GM19455 (cell line): ENCODE measurements around the gene SRGAP1.

Source experiments
- ATAC-seq: cut with Tn5 transposase; IDR thresholded peaks from one replicate; pipeline ENCODE4 v1.9.1; 2021; ENCODE audit not compliant: unreplicated experiment

The SRGAP1 gene

GRCh38 chr12:64081008-64081404 is 236.5 kb downstream of the SRGAP1 start:
- no peak for ATAC-seq

DNA sequence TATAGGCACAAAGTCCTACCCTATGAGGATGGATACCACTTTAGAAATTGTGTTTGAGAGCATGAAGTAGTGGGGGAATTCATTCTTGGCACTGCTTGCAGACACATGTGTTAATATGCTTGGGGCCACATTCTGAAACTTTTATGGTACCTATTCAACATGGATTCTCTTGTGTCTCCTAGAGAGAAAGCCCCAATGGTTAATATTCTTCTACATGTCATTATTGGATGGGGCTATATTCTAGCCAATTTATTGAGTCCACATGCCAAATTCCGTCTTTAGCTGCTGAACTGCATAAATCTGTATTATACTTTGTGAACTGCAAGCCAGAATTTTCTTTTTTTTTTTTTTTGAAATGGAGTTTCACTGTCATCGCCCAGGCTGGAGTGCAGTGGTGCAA is 237.6 kb downstream of the SRGAP1 start:
- no peak for ATAC-seq

GRCh38 chr12:64082866-64083268 is 238.4 kb downstream of the SRGAP1 start:
- ATAC-seq = no peak

DNA sequence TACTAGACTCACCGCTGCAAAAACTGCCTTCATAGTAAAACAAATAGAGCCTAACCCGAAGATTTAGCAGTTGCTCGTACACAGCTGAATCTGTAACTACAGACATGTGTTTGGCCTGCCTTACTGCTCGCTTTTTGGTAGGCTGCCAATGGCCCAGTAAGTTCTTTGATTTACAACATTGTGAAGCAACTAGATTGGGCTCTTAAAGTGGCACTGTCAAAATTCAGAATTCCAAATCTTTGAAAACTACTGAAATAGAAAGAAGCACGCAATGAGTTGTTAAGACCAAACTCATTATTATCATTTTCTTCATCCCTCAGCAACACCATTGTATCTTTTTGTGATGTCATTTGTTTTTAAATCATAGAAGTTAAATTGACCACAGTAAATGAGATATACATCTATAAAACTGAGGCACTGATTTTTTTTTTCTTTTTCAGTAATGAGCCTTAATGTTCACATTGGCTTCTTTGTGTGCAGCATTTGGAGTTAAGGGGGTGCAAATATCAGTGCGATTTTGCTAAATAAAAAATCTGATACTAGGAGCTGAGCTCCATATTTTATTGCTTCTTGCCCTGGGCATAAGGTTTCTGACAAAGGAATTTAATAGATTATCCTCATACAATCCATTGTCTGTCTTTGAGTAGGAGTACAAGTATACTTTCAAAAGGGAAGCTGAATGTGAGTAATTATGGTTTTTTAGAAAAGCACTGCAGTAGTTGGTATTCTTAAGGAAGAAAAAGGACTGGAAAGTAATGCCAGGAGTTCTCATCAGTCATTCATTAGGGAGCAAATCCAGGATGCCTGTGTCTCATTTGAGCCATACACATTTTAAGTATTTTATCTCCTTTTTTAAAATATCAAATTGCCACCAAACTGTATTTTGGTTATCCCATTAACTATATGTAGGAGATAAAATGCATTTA is 239.0 kb downstream of the SRGAP1 start:
- no peak for ATAC-seq

GRCh38 chr12:64085154-64085553 is 240.7 kb downstream of the SRGAP1 start:
- no peak for ATAC-seq

GRCh38 chr12:64085996-64086395 is 241.5 kb downstream of the SRGAP1 start:
- no peak for ATAC-seq

DNA sequence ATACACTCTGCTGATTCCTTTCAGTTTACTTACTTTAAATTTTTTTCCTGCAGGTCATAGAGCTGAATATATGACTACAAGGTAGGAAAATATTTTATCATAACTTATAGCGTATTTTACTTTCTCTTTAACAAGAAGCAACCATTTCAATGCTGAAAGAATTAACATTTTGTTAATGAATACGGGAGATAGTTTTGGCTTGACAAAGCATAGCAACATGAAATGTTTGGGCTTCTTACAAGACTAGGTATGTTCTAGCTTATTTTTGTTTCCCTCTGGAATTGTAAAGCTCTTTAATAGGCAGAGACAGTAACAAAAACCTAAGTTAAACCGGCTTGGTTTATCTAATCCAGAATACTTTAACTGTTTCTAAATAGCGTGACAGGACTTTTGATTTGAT is 242.4 kb downstream of the SRGAP1 start:
- ATAC-seq = no peak

DNA sequence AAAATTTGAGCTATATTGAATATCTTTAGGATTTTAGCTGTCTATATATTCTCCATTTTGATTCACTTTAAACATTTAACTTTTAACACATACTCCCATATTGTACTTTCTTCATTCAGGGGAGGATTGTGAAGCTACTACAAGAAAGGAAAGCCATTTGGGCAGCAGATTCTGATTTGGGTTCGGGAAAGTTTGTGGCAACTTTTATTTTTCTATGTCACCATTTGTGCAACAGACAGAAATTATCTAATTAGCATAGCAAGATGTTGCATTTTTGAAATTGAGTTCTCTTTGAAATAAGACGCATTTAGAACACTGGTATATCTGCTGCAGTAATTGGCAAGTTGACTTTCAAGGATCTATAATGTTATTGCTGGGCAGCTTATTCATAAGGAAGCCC is 243.3 kb downstream of the SRGAP1 start:
- no peak for ATAC-seq

DNA sequence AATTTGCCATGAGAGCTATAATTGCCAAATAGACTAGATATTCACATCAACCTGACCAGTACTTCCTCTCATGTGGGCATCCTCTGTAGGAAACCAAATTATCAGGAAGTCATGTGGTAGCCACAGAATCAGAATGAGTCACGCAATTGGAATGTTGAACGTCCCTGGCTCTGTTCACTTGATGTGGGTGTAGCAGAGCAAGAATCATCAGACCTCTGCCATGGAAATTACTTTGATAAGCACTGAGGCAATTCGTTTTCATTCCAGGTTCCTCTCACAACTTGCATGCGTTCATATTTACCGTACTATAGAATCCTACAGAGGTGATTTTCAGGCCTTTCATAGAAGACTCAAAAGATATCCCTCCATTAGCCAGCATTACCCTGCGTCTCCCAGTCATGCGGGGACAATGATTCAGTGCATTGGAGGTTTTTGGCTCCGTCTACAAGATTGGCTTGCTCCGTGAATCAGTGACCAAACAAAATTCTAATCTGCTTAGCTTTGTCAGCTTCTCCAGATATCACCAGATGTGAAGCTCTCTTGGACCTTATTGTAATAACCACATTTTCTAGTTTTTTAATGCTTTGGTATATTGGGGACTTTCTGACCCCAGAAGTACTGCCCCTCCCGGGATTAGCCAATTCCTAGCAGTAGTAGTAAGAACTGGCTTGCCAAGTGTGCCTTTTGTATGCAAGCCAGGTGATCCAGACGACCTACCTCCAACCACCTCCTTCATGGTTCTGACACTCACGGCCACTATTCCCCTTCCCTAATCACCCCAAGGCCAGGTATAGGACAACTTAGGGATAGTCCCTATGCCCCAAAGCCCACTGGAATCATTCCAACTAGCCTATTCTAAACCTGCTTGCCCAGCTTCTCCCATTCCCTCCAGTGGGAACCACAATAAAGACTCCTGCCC is 244.2 kb downstream of the SRGAP1 start:
- ATAC-seq = no peak

DNA sequence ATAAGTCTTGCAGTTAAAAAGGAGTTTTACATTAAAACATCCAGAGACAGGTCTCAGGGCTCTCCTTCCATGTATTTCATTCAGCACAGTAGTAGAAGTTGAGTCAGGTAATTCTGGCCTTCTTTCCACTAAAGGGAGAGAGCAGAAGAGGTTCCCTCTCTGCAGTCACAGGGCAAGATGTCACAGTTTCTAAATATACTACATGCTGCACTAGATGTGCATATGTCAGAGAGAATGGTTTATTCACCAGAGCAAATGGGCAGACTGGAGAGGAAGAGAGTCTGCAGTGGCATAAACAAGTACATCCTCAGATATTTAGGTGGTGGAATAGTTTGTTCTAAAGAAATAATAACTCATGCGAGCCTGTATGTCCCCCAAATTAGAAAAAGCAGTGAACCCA is 245.5 kb downstream of the SRGAP1 start:
- ATAC-seq = no peak

DNA sequence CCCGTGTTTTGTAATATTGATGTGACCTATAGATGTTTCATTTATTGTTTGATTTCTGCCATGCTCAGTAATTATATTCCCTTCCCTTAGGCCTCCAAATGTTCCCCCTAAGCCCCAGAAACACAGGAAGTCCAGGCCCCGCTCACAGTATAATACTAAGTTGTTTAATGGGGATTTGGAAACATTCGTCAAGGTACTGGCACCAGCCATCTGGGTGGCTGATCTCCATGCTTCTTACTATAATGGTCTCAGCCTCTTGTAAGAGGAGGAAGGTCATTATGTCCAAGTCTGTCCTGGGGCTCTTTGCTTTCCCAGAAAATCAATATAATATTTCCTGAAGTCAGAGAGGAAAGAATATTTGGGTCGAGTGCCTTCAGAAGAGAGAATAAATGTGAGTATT is 246.7 kb downstream of the SRGAP1 start:
- ATAC-seq = no peak

DNA sequence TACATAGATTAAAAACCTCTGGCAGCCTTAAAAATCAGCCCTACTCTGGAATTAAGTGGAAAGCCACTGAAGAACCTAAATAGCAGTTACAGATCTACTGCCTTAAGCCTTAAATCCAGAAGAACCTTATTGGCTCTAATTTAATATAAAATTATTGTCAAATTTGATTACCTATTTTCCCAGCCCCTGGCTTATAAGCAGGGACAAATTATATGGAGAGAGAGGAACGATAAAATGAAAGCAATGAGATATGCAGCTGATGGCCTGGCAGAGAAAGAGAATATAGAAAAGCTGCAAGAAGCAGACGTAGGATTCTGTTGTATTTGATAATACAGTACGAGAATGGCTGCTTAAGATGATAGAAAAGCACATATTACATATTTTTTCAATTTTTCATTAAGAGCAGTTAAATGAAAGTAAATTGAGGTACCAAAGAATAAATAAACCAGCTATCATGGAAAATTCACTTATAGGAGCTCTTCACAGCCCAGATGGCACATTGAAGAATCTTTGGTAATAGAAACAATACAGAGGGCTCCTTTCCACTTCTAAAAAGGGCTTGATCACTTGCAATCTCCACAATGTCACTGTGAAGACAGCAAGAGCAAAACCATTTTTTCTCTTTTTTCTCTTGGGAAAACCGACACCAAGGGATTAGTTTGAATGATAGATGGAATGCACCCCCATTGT is 248.2 kb downstream of the SRGAP1 start:
- no peak for ATAC-seq

DNA sequence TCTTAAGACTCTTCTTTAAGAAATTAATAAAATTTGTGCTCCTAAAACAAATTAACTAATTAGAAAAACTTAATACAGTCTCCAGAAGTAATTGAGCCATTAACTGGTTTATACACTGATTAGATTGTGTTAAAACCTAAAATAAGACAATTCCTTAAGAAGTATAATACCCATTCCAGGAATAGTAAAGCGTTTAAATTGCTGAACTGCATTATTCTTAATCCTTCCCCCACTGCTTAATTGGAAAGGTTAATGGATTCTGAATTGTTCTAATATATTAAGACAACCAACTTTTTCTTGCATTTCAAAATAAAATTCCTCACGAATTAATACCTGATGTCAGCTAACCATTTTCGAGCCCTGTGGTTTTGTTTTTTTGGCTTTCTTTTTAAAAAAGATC is 249.2 kb downstream of the SRGAP1 start:
- ATAC-seq = no peak

GRCh38 chr12:64097366-64098105 is 253.0 kb downstream of the SRGAP1 start:
- no peak for ATAC-seq

DNA sequence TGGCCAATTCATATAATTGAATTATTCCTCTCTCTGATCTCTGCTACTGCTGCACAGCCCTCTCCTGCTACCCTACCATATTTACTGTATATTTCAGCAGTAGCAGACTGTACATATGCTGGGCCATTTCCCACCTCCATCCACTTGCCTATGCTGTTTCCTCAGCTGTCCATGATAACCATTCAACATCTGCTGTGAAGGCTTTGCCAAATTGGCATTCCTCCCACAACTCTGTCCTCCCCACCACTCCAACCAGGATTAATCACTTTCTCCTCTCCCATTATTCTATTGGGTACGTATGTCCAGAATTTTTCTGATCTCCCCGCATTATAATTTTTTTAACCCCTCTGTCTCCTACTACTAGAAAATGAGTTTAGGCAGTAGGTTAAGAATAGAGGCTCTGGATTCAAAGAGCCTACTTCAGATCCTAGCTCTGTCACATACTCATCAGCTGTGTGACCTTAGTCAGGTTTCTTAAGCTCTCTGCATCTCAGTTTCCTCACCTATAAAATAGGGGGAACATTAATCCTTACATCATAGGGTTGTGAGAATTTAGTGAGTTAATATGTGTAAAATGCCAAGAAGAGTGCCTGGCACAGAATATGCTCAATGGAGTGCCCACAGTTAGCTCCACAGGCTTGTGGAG is 254.3 kb downstream of the SRGAP1 start:
- ATAC-seq = no peak

DNA sequence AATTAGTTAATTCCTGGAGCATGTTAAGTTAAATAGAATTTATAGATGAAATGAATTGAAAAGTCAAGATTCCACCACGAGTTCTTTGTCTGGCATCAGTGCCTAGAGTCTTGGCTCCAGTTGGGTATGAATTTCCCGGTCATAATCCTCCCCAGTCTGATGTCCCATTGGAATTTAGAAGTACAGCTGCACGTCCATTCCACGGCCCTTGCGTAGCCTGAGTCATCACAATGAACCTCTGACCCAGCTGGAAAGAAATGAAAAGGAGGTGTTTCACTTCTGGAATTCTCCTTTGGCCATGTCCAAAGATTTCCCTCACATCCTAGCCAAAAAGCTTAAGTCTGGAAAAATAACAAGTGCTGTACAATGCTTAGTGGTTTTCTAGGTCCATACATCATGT is 254.9 kb downstream of the SRGAP1 start:
- ATAC-seq = no peak

DNA sequence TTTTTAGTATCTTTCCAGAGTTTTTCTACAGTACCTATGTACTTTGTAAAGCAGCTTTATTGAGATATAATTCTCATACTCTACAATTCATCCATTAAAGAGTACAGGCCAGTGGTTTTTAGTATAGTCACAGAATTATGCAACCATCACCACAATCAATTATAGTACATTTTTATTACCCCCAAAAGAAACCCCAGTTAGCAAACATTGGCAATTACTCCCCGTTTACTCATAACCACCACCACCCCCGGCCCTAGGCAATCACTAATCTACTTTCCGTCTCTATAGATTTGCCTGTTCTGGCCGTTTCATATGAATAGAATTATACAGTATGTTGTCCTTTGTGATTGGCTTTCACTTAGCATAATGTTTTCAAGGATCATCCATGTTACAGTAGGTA is 257.8 kb downstream of the SRGAP1 start:
- no peak for ATAC-seq

DNA sequence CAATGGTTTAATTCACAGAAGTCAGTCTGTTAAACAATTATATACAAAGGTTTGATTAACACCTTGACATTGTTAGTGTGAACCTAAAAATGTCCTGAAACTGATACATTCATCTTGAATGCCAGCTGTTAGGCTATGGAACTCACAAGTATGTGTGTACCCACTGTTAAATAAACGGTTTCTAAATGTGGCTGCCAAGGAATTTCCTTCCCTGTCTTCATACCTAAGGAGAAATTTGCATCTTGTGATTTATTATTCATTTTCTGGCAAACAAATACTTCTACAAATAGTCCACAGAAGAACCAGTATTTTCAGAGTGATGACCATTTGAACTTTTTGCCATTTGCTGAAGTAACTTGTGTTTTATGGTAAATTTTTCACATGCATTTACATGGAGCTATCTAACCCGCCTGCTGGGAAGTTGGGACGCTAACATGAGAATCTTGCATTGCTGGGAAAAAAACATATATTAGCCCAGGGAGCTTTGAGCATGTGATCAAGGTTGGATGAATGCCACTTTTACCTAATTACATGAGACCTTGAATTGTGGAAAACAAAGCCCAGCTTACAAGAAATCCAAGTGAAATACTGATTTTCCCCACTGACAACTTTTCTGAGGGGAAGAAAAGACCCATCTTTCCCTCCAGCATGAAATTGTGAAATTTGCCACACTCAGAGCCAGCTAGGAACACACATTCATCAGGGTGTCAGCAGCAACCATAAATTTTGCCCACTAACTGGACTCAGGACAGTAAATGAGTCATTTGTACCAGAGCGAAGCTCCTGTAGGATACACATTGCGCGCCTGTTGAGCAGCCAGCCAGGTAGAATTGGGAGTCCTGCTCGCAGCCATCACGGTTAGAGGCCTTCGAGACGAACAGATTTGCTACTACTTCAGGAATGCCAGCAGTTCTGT is 259.6 kb downstream of the SRGAP1 start:
- no peak for ATAC-seq

GRCh38 chr12:64105026-64105425 is 260.5 kb downstream of the SRGAP1 start:
- ATAC-seq = no peak
